Lower leg skin (tissue), 3 donors: Measurements from ENCODE around the gene SCUBE1.

Source experiments
- CTCF ChIP-seq, 3 donors: fragments of 450-650 bp; IDR thresholded peaks; one replicate each; pipeline ENCODE4 v1.5.1; 2016; ENCODE audit warnings: antibody characterized with exemption in 3 of 3, mild to moderate bottlenecking in 3 of 3, moderate library complexity in 2 of 3
- POLR2A ChIP-seq, 2 donors: fragments of 450-650 bp; IDR thresholded peaks; one replicate each; pipeline ENCODE4 v1.6.1; 2016 to 2017; ENCODE audit warnings: antibody characterized with exemption in 2 of 2, mild to moderate bottlenecking in 1 of 2, moderate library complexity in 1 of 2

- no peak for TF ChIP-seq POLR2A (IDR thresholded peaks at IDR 0.05)
- no peak for TF ChIP-seq CTCF (IDR thresholded peaks at IDR 0.05)
Observed at GRCh38 chr22:43245717-43246116, 97.5 kb downstream of the SCUBE1 start.
